Neural progenitor cell (in vitro differentiated cells): ENCODE results near the gene CENPM. TPM values are rescaled to one million over a fixed set of nuclear protein-coding genes. Genes with fewer than 3 reads are reported as not detected.
A peak's percentile ranks its signal among the peaks of the same experiment; 100 is the strongest.

ENCODE experiments used
- DNase-seq: peaks from one replicate; pipeline ENCODE4 v3.0.0-alpha.2; 2016; ENCODE audit warnings: low spot score
- H2AFZ ChIP-seq: fragments of 200-600 bp; sonication (generic); replicated peaks from 2 replicates; pipeline ENCODE4 v1.6.1; 2016; ENCODE audit warnings: antibody characterized with exemption
- H3F3A ChIP-seq: fragments of 200-600 bp; sonication (generic); 2 replicates; pipeline ENCODE4 v1.6.1; 2016; ENCODE audit warnings: antibody characterized with exemption, low read depth
- H3K27ac ChIP-seq: fragments of 200-600 bp; sonication (generic); 2 replicates; pipeline ENCODE4 v1.5.1; 2016; ENCODE audit warnings: mild to moderate bottlenecking
- H3K27me3 ChIP-seq: fragments of 200-600 bp; sonication (generic); 2 replicates; pipeline ENCODE4 v1.6.1; 2016; ENCODE audit warnings: mild to moderate bottlenecking, moderate library complexity
- H3K36me3 ChIP-seq: fragments of 200-600 bp; sonication (generic); 2 replicates; pipeline ENCODE4 v1.5.1; 2016
- H3K4me1 ChIP-seq: fragments of 200-600 bp; sonication (generic); 2 replicates; pipeline ENCODE4 v1.6.1; 2016; ENCODE audit warnings: mixed run types
- H3K4me2 ChIP-seq: fragments of 200-600 bp; sonication (generic); 2 replicates; pipeline ENCODE4 v1.6.1; 2016
- H3K4me3 ChIP-seq: fragments of 200-600 bp; sonication (generic); 2 replicates; pipeline ENCODE4 v1.5.1; 2016
- H3K79me2 ChIP-seq: fragments of 200-600 bp; sonication (generic); 2 replicates; pipeline ENCODE4 v1.6.1; 2016; ENCODE audit warnings: low read depth
- H3K9ac ChIP-seq: fragments of 200-600 bp; sonication (generic); 2 replicates; pipeline ENCODE4 v1.6.1; 2016
- H3K9me3 ChIP-seq: fragments of 200-600 bp; sonication (generic); 2 replicates; pipeline ENCODE4 v1.5.1; 2016; ENCODE audit warnings: low read depth
- H4K20me1 ChIP-seq: fragments of 200-600 bp; sonication (generic); 2 replicates; pipeline ENCODE4 v1.6.1; 2016; ENCODE audit warnings: low read depth
- H3K27ac Mint-ChIP-seq: 3 replicates; pipeline ENCODE4 v1.8.0; 2021; ENCODE audit warnings: mixed read lengths
- H3K27me3 Mint-ChIP-seq: 2 replicates; pipeline ENCODE4 v1.8.0; 2022; ENCODE audit warnings: low read depth, mild to moderate bottlenecking, inconsistent platforms, moderate library complexity, mixed read lengths; ENCODE audit not compliant: insufficient read depth
- H3K36me3 Mint-ChIP-seq: 3 replicates; pipeline ENCODE4 v1.8.0; 2021; ENCODE audit warnings: mixed read lengths
- H3K4me1 Mint-ChIP-seq: 3 replicates; pipeline ENCODE4 v1.8.0; 2021; ENCODE audit warnings: mixed read lengths
- H3K4me3 Mint-ChIP-seq: 3 replicates; pipeline ENCODE4 v1.8.0; 2021; ENCODE audit warnings: mild to moderate bottlenecking, moderate library complexity, mixed read lengths
- H3K9me3 Mint-ChIP-seq: 3 replicates; pipeline ENCODE4 v1.8.0; 2020; ENCODE audit warnings: mixed read lengths
- EZH2 ChIP-seq: fragments of 200-600 bp; sonication (generic); IDR thresholded peaks from 2 replicates; pipeline ENCODE4 v1.6.1; 2017; ENCODE audit warnings: antibody characterized with exemption, mild to moderate bottlenecking, moderate library complexity
- EZH2phosphoT487 ChIP-seq: fragments of 200-600 bp; sonication (generic); IDR thresholded peaks from 2 replicates; pipeline ENCODE4 v1.6.1; 2017; ENCODE audit warnings: antibody characterized with exemption
- total RNA-seq: library from RNA; depleted of rRNA; stranded (reverse); fragments of >200 nt; gene quantifications from 2 replicates; pipeline ENCODE4 v1.2.3, GENCODE V29; 2015; ENCODE audit warnings: low replicate concordance
- TF ChIP-seq, protein P1 (sequence below): fragments of 200-600 bp; sonication (generic); IDR thresholded peaks from 2 replicates; pipeline ENCODE4 v1.5.1; 2017; ENCODE audit warnings: antibody characterized with exemption, mild to moderate bottlenecking

Gene CENPM
- total RNA-seq, 1 donor from 2014 or later = 20.2 TPM

DNA sequence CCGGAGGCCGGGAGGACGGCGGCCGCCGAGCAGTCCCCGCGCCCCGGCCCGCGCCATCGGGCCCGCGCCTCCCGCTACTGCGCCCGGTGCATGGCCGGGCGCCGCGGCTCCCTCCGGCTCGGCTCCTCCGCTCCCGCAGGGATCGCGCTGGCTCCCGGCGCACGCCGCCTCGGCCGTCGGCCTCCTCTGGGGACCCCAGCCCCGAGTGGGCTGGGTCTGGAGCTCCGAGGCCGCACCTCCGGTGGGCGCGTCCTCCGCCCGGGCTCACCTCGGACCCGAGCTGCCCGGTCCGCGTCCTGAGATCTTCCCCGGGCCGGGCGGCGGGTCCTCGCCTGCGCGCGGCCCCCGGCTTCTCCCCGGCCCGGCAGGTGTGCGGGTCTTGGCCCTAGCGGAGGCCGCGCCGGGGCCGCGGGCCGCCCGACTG is 32.3 kb downstream of the CENPM start:
- H3K4me3 ChIP-seq = peak overlapping the region; percentile 45

GRCh38 chr22:41913842-41914534 is 33.0 kb downstream of the CENPM start:
- Mint-ChIP-seq H3K4me1 (peaks cover 24% of the 10 kb centered on the region), H3K4me3 (no peak overlapping the region), H3K27ac (no peak overlapping the region), H3K36me3 (no peaks in the 10 kb centered on the region), H3K9me3 (peaks cover 4% of the 10 kb centered on the region), H3K27me3 (peaks cover 58% of the 10 kb centered on the region)
- H3K4me2 ChIP-seq = peak overlapping the region; percentile 54
- H3K9me3 ChIP-seq = no peaks in the 10 kb centered on the region
- H2AFZ ChIP-seq = no peak overlapping the region
- H3K4me3 ChIP-seq = no peak overlapping the region
- H3K27me3 ChIP-seq = peaks cover 100% of the 10 kb centered on the region
- TF ChIP-seq, protein P1, sequence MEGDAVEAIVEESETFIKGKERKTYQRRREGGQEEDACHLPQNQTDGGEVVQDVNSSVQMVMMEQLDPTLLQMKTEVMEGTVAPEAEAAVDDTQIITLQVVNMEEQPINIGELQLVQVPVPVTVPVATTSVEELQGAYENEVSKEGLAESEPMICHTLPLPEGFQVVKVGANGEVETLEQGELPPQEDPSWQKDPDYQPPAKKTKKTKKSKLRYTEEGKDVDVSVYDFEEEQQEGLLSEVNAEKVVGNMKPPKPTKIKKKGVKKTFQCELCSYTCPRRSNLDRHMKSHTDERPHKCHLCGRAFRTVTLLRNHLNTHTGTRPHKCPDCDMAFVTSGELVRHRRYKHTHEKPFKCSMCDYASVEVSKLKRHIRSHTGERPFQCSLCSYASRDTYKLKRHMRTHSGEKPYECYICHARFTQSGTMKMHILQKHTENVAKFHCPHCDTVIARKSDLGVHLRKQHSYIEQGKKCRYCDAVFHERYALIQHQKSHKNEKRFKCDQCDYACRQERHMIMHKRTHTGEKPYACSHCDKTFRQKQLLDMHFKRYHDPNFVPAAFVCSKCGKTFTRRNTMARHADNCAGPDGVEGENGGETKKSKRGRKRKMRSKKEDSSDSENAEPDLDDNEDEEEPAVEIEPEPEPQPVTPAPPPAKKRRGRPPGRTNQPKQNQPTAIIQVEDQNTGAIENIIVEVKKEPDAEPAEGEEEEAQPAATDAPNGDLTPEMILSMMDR = no peak
- peak; percentile 93 for TF ChIP-seq EZH2phosphoT487
- peak; percentile 87 for TF ChIP-seq EZH2
- H4K20me1 ChIP-seq = peaks cover 85% of the 10 kb centered on the region
- H3K9ac ChIP-seq = no peak overlapping the region
- H3K4me1 ChIP-seq = peaks cover 24% of the 10 kb centered on the region
- peaks cover 22% of the 10 kb centered on the region for H3F3A ChIP-seq
- no peak overlapping the region for H3K27ac ChIP-seq
- H3K79me2 ChIP-seq = no peaks in the 10 kb centered on the region
- peak; percentile 74 for DNase-seq
- no peaks in the 10 kb centered on the region for H3K36me3 ChIP-seq

More for the DNA sequence above, 32.3 kb downstream of the CENPM start:
- no peak for TF ChIP-seq EZH2phosphoT487
- TF ChIP-seq EZH2 = peak; percentile 65
- TF ChIP-seq, protein P1 = no peak
- H2AFZ ChIP-seq = no peak overlapping the region
- peaks cover 21% of the 10 kb centered on the region for H3K4me1 Mint-ChIP-seq
- peaks cover 16% of the 10 kb centered on the region for H3F3A ChIP-seq
- H3K27me3 ChIP-seq = peaks cover 100% of the 10 kb centered on the region
- no peaks in the 10 kb centered on the region for H3K9me3 ChIP-seq
- H3K79me2 ChIP-seq = no peaks in the 10 kb centered on the region
- H3K36me3 Mint-ChIP-seq = no peaks in the 10 kb centered on the region
- no peaks in the 10 kb centered on the region for H3K36me3 ChIP-seq
- H3K9ac ChIP-seq = no peak overlapping the region
- H3K9me3 Mint-ChIP-seq = peaks cover 4% of the 10 kb centered on the region
- peak; percentile 58 for DNase-seq
- H3K4me1 ChIP-seq = peaks cover 28% of the 10 kb centered on the region
- H3K27ac Mint-ChIP-seq = no peak overlapping the region
- no peak overlapping the region for H3K4me3 Mint-ChIP-seq
- H3K27me3 Mint-ChIP-seq = peaks cover 56% of the 10 kb centered on the region
- H3K27ac ChIP-seq = no peak overlapping the region
- H3K4me2 ChIP-seq = peak overlapping the region; percentile 87
- H4K20me1 ChIP-seq = peaks cover 85% of the 10 kb centered on the region

GRCh38 chr22:41913040-41913719 is 33.8 kb downstream of the CENPM start:
- no peak overlapping the region for H3K27ac Mint-ChIP-seq
- Histone ChIP-seq H3F3A (peaks cover 24% of the 10 kb centered on the region), H3K36me3 (no peaks in the 10 kb centered on the region), H3K4me3 (no peak overlapping the region), H3K27ac (no peak overlapping the region), H3K4me2 (no peak overlapping the region), H3K9ac (no peak overlapping the region), H3K79me2 (no peaks in the 10 kb centered on the region), H2AFZ (no peak overlapping the region), H3K4me1 (peaks cover 24% of the 10 kb centered on the region), H4K20me1 (peaks cover 85% of the 10 kb centered on the region), H3K27me3 (peaks cover 100% of the 10 kb centered on the region), H3K9me3 (no peaks in the 10 kb centered on the region)
- H3K4me1 Mint-ChIP-seq = peaks cover 23% of the 10 kb centered on the region
- no peaks in the 10 kb centered on the region for H3K36me3 Mint-ChIP-seq
- peaks cover 4% of the 10 kb centered on the region for H3K9me3 Mint-ChIP-seq
- H3K27me3 Mint-ChIP-seq = peaks cover 55% of the 10 kb centered on the region
- TF ChIP-seq, protein P1 = no peak
- no peak for TF ChIP-seq EZH2phosphoT487
- peak; percentile 91 for TF ChIP-seq EZH2
- peak overlapping the region; percentile 33 for H3K4me3 Mint-ChIP-seq
- no peak for DNase-seq
